Activated effector memory CD4-positive, alpha-beta T cell treated with anti-CD3 and anti-CD28 coated beads, Interleukin-2, amount 50 U/mL, for 16 hours (primary cell): ENCODE measurements around the gene MBTD1.
"Not testable (repeated sequence)": the region's sequence is repeated elsewhere in the genome, so short reads cannot be mapped to it uniquely, and the experiment has no call there.

ENCODE experiments used
- DNase-seq: peaks from one replicate; pipeline ENCODE4 v3.0.0-alpha.2; 2020

MBTD1 gene

DNA sequence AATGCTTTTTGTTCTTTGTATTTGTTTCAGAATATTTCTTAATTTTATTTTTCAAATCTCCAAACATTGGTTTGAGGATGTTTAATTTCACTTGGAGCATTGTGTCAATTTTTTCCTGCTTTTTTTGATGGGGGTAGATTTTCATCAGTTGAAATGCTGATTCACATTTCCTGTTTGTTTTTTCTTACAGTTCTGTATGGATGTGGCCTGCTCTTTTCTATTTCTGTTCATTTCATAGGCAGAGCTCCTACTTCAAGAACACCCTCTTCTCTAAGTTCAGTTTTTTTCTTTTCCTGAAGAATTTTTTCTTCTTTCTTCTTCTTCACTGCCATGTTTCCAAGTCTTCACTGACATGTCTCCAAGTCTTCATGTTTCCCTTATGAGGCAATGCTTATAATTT, 8.8 kb downstream of the MBTD1 start:
- DNase-seq = no peak

DNA sequence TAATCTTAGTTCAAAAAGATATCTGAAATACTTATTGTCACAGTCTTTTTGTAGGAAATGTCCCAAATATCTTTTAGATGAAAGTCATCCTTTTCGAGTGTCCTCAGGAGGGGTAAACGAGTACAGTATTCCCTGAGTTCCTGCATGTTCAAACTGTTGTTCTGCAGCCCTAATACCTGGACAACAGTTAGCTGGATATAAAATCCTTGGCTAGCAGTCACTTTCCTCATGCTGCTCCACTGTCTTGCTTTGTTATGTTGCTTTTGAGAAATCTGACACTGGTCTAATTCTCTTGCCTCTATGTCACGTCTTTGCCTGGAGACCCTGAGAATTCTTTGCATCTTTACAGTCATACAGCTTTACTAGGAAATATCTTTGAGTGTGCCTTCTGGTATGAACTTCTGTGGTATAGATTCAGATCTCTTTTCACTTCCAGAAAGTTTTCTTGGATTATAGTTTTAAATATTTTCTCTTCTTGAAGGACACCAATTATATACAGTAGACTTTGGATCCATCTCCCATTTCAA, 9.5 kb downstream of the MBTD1 start:
- no peak for DNase-seq

- no peak for DNase-seq
These were observed 14.3 kb downstream of the MBTD1 start for GRCh38 chr17:51245535-51245934.

DNA sequence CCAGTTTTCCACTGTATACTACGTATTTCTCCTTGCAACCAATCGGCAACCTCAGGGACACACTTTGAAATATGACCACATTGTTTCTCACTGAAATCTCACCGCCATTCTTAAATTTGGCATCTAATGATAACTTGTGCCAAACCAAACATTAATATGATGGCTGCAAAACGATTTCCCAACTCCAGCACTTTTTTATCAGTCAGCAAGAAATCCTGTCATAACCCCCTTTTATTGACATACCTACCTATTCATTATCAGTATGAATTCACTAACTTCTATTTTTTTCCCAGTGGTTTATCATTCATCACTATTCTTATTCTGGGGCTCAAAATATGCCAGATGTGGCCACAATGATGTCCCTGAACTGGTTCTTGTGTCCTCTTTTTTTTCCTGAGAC, 15.8 kb downstream of the MBTD1 start:
- no peak for DNase-seq

DNA sequence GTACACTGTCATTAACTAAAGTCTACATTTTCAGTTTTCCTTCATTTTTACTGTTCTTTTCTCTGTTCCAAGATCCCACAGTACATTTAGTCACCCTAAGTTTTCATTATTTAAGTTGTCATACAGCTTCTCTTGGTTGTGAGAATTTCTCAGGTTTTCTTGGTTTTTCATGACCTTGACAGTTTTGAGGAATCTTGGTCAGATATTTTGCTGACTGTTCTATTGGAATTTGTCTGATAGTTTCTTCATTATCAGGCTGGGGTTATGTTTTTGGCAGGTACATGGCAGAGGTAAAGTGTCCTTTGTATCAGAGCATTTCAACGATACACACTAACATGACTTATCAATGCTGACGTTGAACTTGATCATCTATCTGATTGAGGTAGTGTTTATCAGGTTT, 19.6 kb downstream of the MBTD1 start:
- DNase-seq = no peak

DNA sequence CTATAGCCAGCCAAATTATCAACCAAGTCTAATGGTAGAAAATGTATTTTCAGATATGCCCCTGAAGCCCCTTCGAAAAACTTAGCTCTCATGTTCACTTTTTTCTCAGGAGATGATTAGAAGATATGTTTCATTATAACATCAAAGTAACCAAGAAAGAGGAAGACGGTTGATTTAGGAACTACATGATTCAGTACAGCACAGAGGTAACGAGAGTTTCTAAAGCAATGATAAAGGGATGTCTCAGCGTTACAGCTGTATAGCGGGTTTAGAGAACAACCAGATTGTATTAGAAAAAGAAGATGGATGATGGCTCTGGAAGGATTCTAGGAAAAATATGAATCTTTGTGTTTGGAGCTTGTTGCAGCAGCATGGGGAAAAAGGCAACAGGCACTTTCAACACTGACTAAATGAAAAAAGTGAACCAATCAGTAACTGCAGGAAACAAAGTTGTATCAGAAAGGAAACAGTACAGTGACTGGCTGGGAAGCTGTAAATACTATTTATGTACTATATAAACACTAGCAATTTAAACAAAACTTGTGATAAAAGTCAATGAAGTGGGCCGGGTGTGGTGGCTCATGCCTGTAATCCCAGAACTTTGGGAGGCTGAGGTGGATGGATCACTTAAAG, 21.5 kb downstream of the MBTD1 start:
- DNase-seq = no peak

DNA sequence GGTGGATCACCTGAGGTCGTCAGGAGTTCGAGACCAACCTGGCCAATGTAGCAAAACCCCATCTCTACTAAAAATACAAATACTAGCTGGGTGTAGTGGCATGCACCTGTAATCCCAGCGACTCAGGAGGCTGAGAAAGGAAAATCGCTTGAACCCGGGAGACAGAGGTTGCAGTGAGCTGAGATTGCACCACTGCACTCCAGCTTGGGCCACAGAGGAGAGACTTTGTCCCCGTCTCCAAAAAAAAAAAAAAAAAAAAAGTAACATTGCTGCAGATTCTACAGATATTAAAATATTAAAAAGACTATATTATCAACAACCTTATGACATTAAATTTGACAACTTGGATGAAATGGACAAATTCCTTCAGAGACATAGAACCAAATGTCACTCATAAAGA, 25.7 kb downstream of the MBTD1 start:
- DNase-seq = no peak

DNA sequence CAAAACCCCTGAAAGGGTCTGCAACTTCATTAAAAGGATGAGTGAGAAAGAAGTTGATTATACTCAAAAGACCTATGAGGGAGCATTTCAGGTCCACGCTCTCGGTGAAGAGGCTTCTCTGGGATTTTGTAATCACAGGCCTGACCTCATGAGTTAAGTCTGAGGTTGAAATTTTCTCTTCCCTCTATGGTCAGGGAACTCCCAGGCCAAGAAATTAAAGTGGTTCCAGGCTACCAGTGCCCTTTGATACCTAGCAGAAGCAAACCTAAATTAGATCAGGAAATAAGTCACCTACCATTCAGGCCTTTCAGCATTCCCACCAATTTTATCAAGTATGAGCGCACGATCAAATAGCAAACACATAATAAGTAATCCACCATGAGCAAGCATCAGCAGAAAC, 27.9 kb downstream of the MBTD1 start:
- DNase-seq = no peak

DNA sequence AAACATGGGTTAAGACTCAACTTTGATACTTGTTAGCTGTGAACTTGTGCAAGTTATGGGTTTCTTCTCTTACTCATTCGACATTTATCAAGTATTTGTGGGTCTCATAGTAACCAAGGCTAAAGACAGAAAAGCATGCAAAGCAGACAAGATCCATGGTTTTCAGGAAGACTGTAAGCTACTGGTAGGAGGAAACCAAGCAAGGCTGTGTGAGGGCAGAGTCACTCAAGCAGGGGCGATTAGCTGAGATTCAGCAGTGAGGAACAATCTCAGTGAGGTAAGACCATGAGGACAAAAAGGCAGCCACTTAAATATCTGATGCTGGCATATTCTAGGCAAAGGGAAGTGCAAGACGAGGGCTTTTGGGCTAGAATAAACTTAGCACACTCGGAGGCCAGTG, 29.5 kb downstream of the MBTD1 start:
- DNase-seq = no peak

- DNase-seq = no peak
These were observed 30.0 kb downstream of the MBTD1 start for GRCh38 chr17:51229889-51230288.

GRCh38 chr17:51228161-51228560, 31.7 kb downstream of the MBTD1 start:
- no peak for DNase-seq

- not testable (repeated sequence) for DNase-seq
These were observed 34.3 kb downstream of the MBTD1 start for GRCh38 chr17:51225523-51225922.

DNA sequence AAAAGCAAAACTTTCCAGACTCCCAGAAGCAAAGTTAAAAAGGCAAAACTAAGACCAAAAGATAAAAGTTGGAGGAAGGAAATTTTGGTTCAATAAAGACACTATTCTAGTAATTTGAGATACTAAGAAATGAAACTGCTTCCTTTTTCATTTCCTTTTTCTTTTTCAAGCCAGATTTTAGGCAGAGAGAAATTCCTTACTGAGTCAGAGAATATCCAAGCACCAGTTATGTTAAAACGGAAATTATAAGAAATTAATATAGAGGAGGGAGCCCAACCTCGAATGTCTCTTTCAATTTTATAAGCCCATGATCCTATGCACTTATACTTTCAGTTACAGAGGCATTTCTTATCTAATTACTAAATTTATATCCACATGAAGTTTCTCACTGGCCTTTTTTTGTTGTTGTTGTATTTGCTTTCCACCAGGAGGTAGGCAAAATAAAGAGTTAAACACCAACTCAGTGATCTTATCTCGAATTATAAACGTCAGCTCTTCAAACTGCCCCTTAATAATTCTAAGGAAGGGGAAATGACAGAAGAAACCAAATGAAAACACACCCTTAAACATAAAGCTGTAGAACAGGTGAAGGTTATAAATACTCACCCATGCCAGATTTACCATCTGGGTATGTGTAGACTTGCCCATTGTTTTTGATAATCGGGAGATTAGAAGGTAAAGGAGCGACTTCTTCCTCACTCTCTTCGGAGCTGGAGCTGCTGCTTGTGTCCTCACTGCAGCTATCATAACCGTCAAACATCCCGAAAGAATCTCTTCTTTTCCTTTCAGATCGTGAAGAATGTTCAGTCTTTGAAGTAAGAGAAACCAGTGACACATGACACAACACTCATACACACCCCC, 35.2 kb downstream of the MBTD1 start:
- DNase-seq = no peak

GRCh38 chr17:51221322-51221721, 38.5 kb downstream of the MBTD1 start:
- no peak for DNase-seq

DNA sequence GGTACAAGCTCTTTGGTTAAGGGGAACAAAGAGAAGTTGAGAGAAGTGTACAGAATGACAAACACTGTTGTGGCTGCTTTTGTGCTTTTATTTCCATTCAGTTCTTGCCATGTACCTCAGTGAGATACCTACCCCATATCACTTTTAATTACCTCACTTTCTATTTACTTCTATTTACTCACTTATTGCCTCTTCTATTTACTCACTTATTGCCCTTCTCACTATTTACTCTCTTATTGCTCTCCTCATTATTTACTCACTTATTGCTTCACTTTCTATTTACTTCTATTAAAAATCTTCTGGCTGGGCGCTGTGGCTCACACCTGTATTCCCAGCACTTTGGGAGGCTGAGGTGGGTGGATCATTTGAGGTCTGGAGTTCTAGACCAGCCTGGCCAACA, 41.9 kb downstream of the MBTD1 start:
- no peak for DNase-seq

DNA sequence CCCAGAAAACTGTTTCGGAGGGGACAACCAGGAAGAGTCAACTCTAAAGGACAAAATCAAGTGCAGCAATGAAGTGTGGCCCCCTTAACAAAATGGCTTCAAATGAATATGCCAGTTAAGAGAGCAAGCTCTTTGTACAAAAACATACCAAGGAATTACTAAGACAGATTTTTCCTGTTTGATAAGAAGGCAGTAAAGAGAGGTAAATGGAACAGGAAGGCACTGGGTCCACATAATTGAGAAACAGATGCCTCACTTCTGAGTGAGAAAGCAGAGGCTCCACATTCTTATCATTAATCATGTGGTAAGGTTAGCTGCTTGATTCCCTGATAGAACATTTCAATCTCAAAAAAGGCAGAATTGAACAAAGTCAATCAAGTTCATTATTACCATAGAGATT, 44.9 kb downstream of the MBTD1 start:
- DNase-seq = no peak

- DNase-seq = no peak
These were observed 56.0 kb downstream of the MBTD1 start for GRCh38 chr17:51203838-51204237.

- DNase-seq = no peak
These were observed 59.0 kb downstream of the MBTD1 start for GRCh38 chr17:51200846-51201245.

- no peak for DNase-seq
These were observed 59.6 kb downstream of the MBTD1 start for GRCh38 chr17:51200295-51200694.

DNA sequence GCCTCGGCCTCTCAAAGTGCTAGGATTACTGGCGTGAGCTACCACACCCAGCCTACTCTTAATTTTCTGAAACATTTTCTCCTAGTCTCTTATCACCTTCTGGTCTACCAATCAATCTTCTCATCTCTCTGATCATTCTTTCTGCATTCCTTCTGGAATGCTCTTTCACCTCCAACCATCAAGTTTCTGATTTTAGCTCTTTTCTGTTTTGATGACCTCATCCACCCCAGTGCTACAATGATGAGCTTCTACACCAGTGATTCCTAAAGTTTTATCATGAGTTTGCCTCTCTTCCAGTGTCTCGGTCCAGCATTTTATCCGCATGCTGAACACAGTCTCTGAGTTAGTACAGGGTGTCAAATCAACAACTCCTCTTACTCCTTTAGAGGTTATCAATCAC, 62.1 kb downstream of the MBTD1 start:
- DNase-seq = no peak

- DNase-seq = no peak
These were observed 68.0 kb downstream of the MBTD1 start for GRCh38 chr17:51191895-51192294.

- no peak for DNase-seq
These were observed 70.2 kb downstream of the MBTD1 start for GRCh38 chr17:51189628-51190027.

DNA sequence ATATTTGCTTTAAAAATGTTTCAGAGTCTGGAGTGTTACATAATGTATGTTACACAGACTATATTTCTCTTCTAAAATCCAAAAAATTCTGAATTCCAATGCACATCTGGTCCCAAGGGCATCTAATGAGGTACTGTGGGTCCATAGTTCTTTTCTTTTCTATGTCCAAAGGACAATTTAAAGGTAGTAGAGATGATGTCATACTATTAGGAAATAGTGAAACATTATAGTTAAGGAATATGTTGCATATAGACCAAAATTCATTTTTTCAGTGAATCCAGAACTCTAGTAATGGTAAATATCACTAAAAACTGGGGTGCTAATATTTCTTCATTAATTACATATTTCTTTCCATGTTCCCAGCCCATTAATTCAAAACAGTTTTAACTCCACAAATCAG, 70.7 kb downstream of the MBTD1 start:
- no peak for DNase-seq

DNA sequence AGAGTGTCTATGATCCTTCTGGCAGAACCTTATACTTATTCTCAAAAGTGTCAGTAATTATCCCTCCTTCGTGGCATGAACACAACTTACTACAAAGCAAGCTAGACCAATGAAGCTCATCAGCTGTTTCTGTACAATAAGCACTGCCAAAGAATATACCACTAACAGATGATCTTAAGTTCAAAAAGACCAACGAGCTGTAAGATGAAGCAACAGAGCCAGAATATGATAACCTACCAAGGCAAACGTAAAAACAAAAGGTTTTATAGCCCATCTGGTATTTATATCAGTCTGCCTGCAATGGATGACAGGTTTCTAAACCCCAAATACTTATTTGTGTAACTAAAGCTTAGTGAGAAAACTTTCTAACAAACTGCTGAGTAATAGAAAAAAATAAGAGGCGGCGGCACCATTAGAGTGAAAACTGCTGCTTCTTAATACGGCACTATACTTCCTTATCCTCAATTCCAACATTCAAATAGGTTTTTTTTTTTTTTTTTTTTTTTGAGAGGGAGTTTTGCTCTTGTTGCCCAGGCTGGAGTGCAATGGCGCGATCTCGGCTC, 71.5 kb downstream of the MBTD1 start:
- DNase-seq = no peak
